SH-SY5Y (cell line): Measurements from ENCODE around the gene CDS1.

Experiments
- GATA2 ChIP-seq: IDR thresholded peaks from 2 replicates; pipeline ENCODE4 v1.6.1; 2011; ENCODE audit warnings: mild to moderate bottlenecking, low read depth, low read length
- GATA3 ChIP-seq: IDR thresholded peaks from 2 replicates; pipeline ENCODE4 v1.6.1; 2011; ENCODE audit warnings: low read depth, mild to moderate bottlenecking, low read length, moderate library complexity

GRCh38 chr4:84631573-84631972 lies 48.6 kb downstream of the CDS1 start:
- TF ChIP-seq GATA2 = no peak
- no peak for TF ChIP-seq GATA3
